Measurements from ENCODE around the gene TIPIN. TPM values are rescaled to one million over a fixed set of nuclear protein-coding genes. Genes with fewer than 3 reads are reported as not detected.

TIPIN gene
- total RNA-seq, 1 experiment from 2014 or later: 58.1 TPM

Other genes with a start within 250 kb of the TIPIN start
- gene MEGF11, start 102.9 kb downstream of the TIPIN start, total RNA-seq (2014; rRNA removed; shearing (Covaris generic)): 7.3 and 8.7 TPM in 2 replicates
- 123 and 138 TPM in 2 replicates for gene DIS3L, start 63.1 kb downstream of the TIPIN start, total RNA-seq (2014; rRNA removed; shearing (Covaris generic))
- 72.2 and 79.8 TPM in 2 replicates for gene MAP2K1, start 30.2 kb upstream of the TIPIN start, total RNA-seq (2014; rRNA removed; shearing (Covaris generic))
- gene SNAPC5, start 141.1 kb upstream of the TIPIN start, total RNA-seq (2014; rRNA removed; shearing (Covaris generic)): 14.6 and 17.1 TPM in 2 replicates
- gene RPL4, start 148.2 kb upstream of the TIPIN start, total RNA-seq (2014; rRNA removed; shearing (Covaris generic)): 6,637 and 6,933 TPM in 2 replicates
- 53.4 and 61.8 TPM in 2 replicates for gene ZWILCH, start 148.6 kb upstream of the TIPIN start, total RNA-seq (2014; rRNA removed; shearing (Covaris generic))
- 1.8 and 2.0 TPM in 2 replicates for gene LCTL, start 209.3 kb upstream of the TIPIN start, total RNA-seq (2014; rRNA removed; shearing (Covaris generic))

Measured in SJCRH30 (cell line).